ENCODE data around the gene OSBPL1A.

OSBPL1A gene

GRCh38 chr18:24114924-24115549, 282.6 kb downstream of the OSBPL1A start:
- no peak for DNase-seq

GRCh38 chr18:24112874-24113615, 284.6 kb downstream of the OSBPL1A start:
- no peak for DNase-seq

GRCh38 chr18:24112464-24112863, 285.2 kb downstream of the OSBPL1A start:
- DNase-seq = no peak

Data from NCI-H446 (cell line).